B cell (primary cell): ENCODE results near the gene LRRC7.

Experiments
- CTCF ChIP-seq: fragments of 200-600 bp; IDR thresholded peaks from one replicate; pipeline ENCODE4 v1.8.0; 2022; ENCODE audit warnings: antibody characterized with exemption, mild to moderate bottlenecking
- EZH2 ChIP-seq: IDR thresholded peaks from 2 replicates; pipeline ENCODE4 v1.6.1; 2012; ENCODE audit warnings: borderline replicate concordance, low read depth, mild to moderate bottlenecking, moderate library complexity, low read length; ENCODE audit not compliant: insufficient read depth, poor library complexity, severe bottlenecking

GRCh38 chr1:70090141-70090540 is 522.4 kb downstream of the LRRC7 start:
- no peak for TF ChIP-seq CTCF
- TF ChIP-seq EZH2 = no peak
